ENCODE results near the gene CHFR. TPM values are rescaled to one million over a fixed set of nuclear protein-coding genes. Genes with fewer than 3 reads are reported as not detected.
A peak's percentile ranks its signal among the peaks of the same experiment; 100 is the strongest.

The CHFR gene
- total RNA-seq, 1 experiment from 2014 or later = 53.3 TPM

- no peak overlapping the region for H3K56ac ChIP-seq (ENCODE audit: insufficient read length, low read depth, low read length)
- no peaks in the 10 kb centered on the region for H3K9me3 ChIP-seq (ENCODE audit: control insufficient read depth, low read depth, low read length)
- TF ChIP-seq CTCF (conservative IDR thresholded peaks at IDR 0.05) = no peak
- no CpG with 5 or more reads among the region's 21 CpGs for WGBS (ENCODE audit: extremely low coverage, insufficient read length, low lambda C conversion rate)
- Mint-ChIP-seq H3K9me3 (no peaks in the 10 kb centered on the region), H3K4me3 (no peak overlapping the region), H3K27me3 (ENCODE audit: low read depth) (no peaks in the 10 kb centered on the region), H3K4me1 (peaks cover 9 to 10% of the 10 kb centered on the region in 2 experiments), H3K27ac (peak overlapping the region in 2 of 3 experiments; percentile 47 to 74; a peak in 4 of 7 replicates), H3K36me3 (ENCODE audit: insufficient read depth in 1 of 3, low read depth in 3 of 3) (peaks cover 24 to 68% (median 42%) of the 10 kb centered on the region in 3 experiments; a peak in 6 of 7 replicates)
- no peak overlapping the region for H2BK20ac ChIP-seq (ENCODE audit: low read depth, low read length, poor library complexity, severe bottlenecking)
- H2AK5ac ChIP-seq (ENCODE audit: insufficient read length, low read length) = no peak overlapping the region
- H4K8ac ChIP-seq (replicated peaks; ENCODE audit: insufficient read length, low read depth, low read length) = no peak overlapping the region
- H2AFZ ChIP-seq (ENCODE audit: low read length) = no peak overlapping the region
- no peak overlapping the region for H4K5ac ChIP-seq (ENCODE audit: insufficient read length, low read depth, low read length)
- H3K23me2 ChIP-seq (ENCODE audit: insufficient read length, low read depth, low read length, poor library complexity, severe bottlenecking) = no peaks in the 10 kb centered on the region
- H3K9ac ChIP-seq (ENCODE audit: extremely low read depth, insufficient read length, low read length) = no peak overlapping the region
- H3K4ac ChIP-seq (ENCODE audit: low read depth, low read length) = no peak overlapping the region
- H3K27ac ChIP-seq (ENCODE audit: insufficient read length, low read depth, low read length) = no peak overlapping the region
- no peak overlapping the region for H3K18ac ChIP-seq (ENCODE audit: insufficient read length, low read depth, low read length)
- no peak overlapping the region for H2BK15ac ChIP-seq (ENCODE audit: low read depth, low read length)
- no peak for DNase-seq
- H3K79me1 ChIP-seq (ENCODE audit: insufficient read depth, low read depth, low read length, poor library complexity, severe bottlenecking) = no peaks in the 10 kb centered on the region
- no peak overlapping the region for H2BK5ac ChIP-seq (ENCODE audit: insufficient read length, low read length)
- no peak overlapping the region for H2BK12ac ChIP-seq (ENCODE audit: insufficient read length, low read depth, low read length)
- H3K4me1 ChIP-seq (ENCODE audit: insufficient read depth, low read length) = no peaks in the 10 kb centered on the region
- no peaks in the 10 kb centered on the region for H4K20me1 ChIP-seq (ENCODE audit: control insufficient read depth, insufficient read depth, insufficient read length)
- no peak overlapping the region for H3K23ac ChIP-seq (ENCODE audit: insufficient read length, low read depth, low read length)
- no peaks in the 10 kb centered on the region for H3K27me3 ChIP-seq (ENCODE audit: insufficient read depth, low read length)
- H3T11ph ChIP-seq (ENCODE audit: low read length) = no peak overlapping the region
- H3K14ac ChIP-seq (ENCODE audit: insufficient read depth, low read length) = no peak overlapping the region
- no peak overlapping the region for H4K91ac ChIP-seq (ENCODE audit: insufficient read length, low read depth, low read length)
- H3K4me2 ChIP-seq (ENCODE audit: insufficient read depth, insufficient read length, low read length) = no peak overlapping the region
- no peak overlapping the region for H2BK120ac ChIP-seq (ENCODE audit: low read depth, low read length, poor library complexity, severe bottlenecking)
- H3K79me2 ChIP-seq (ENCODE audit: insufficient read depth, low read length) = no peaks in the 10 kb centered on the region
Observed at GRCh38 chr12:132842449-132843045, 44.9 kb downstream of the CHFR start.

Data from H9 (cell line).